C4-2B (cell line): ENCODE data around the gene CMTM2.

Experiments
- H3K27ac ChIP-seq: fragments of 450-650 bp; 2 replicates; pipeline ENCODE4 v1.5.1; 2017
- CTCF ChIP-seq: fragments of 450-650 bp; conservative IDR thresholded peaks from 2 replicates; pipeline ENCODE4 v1.5.1; 2017; ENCODE audit warnings: mild to moderate bottlenecking
- ZFX ChIP-seq: fragments of 450-650 bp; IDR thresholded peaks from 2 replicates; pipeline ENCODE4 v1.6.1; 2017

CMTM2 gene

GRCh38 chr16:66574531-66574930 is 4.7 kb upstream of the CMTM2 start:
- TF ChIP-seq CTCF = no peak
- no peak for TF ChIP-seq ZFX
- H3K27ac ChIP-seq = no peak overlapping the region

GRCh38 chr16:66575060-66575459 is 4.2 kb upstream of the CMTM2 start:
- TF ChIP-seq CTCF = no peak
- no peak for TF ChIP-seq ZFX
- no peak overlapping the region for H3K27ac ChIP-seq

- TF ChIP-seq ZFX (no peak), CTCF (no peak)
Observed at GRCh38 chr16:66576296-66576695, 3.0 kb upstream of the CMTM2 start.

GRCh38 chr16:66580605-66581209 is 1.4 kb downstream of the CMTM2 start:
- TF ChIP-seq ZFX (no peak), CTCF (no peak; the same call in 1 of the 2 replicates)
- H3K27ac ChIP-seq = peak overlapping the region; percentile 31

More at GRCh38 chr16:66576296-66576695, 3.0 kb upstream of the CMTM2 start:
- H3K27ac ChIP-seq = no peak overlapping the region

- H3K27ac ChIP-seq = no peak overlapping the region; the same call in 1 of the 2 replicates
- TF ChIP-seq CTCF = no peak
- TF ChIP-seq ZFX = no peak
Observed at GRCh38 chr16:66581246-66581952, 2.1 kb downstream of the CMTM2 start.

- no peak overlapping the region for H3K27ac ChIP-seq
- TF ChIP-seq CTCF (no peak), ZFX (no peak)
Observed at GRCh38 chr16:66585481-66586239, 6.4 kb downstream of the CMTM2 start.
